ENCODE data around the gene BTBD9.

DNA sequence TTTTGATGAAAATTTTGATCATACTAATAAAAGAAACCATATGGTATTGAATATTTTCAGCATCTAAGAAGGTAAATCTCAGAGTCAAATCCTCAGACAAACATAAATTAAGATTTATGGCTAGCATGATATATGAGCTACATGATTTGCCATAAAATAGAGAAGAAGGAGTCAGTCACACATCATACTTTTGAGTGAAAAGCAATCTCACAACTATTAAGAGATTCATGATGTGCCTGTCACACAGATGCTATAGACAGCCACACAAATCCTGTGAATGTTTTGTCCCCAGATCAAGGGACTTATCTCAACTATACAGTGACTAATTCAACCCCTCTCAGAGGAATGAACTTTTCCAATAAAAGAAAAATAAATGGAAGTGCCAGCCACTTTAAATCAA lies 85.7 kb downstream of the BTBD9 start:
- TF ChIP-seq, protein P1, sequence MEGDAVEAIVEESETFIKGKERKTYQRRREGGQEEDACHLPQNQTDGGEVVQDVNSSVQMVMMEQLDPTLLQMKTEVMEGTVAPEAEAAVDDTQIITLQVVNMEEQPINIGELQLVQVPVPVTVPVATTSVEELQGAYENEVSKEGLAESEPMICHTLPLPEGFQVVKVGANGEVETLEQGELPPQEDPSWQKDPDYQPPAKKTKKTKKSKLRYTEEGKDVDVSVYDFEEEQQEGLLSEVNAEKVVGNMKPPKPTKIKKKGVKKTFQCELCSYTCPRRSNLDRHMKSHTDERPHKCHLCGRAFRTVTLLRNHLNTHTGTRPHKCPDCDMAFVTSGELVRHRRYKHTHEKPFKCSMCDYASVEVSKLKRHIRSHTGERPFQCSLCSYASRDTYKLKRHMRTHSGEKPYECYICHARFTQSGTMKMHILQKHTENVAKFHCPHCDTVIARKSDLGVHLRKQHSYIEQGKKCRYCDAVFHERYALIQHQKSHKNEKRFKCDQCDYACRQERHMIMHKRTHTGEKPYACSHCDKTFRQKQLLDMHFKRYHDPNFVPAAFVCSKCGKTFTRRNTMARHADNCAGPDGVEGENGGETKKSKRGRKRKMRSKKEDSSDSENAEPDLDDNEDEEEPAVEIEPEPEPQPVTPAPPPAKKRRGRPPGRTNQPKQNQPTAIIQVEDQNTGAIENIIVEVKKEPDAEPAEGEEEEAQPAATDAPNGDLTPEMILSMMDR (conservative IDR thresholded peaks at IDR 0.05) = no peak
- no peak for TF ChIP-seq EZH2 (IDR thresholded peaks at IDR 0.05; ENCODE audit: low read depth)

All from PC-9 (cell line).